ENCODE results near the gene AKAP8.
A peak's percentile ranks its signal among the peaks of the same experiment; 100 is the strongest.
"Not testable (repeated sequence)": the region's sequence is repeated elsewhere in the genome, so short reads cannot be mapped to it uniquely, and the experiment has no call there.

AKAP8 gene

DNA sequence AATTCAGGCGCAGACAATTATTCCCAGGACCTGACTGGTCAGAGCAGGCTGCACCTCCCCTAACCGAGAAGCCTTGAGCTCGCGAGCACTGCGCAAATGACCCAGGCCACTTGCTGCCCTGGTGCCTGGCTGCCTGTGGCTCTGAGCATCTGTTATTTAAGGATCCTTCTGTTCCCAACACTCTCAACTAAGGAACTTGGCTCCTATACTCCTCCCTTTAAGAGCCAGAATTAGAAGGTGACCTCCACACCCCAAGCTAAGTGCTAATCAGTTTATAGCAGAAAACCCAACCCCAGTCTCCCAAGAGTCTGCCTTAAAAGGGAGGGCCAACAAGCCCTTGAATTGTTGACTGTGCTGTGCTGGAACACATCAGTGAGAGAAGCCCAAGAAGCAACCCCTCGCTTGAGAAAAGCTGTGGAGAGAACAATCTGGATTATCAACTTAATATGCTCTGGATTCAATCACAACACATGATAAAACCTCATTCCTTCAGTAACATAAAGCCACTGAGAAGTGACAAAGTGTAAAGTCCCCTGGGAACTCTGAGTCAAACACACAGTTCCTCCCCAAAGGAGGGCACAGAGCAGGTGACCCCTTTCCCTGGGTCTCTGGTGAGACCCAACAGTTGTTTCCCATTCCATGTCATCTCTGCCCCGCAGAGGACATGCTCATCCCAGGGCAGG, 24.7 kb upstream of the AKAP8 start:
- no peak for DNase-seq (ENCODE audit: low read depth)

DNA sequence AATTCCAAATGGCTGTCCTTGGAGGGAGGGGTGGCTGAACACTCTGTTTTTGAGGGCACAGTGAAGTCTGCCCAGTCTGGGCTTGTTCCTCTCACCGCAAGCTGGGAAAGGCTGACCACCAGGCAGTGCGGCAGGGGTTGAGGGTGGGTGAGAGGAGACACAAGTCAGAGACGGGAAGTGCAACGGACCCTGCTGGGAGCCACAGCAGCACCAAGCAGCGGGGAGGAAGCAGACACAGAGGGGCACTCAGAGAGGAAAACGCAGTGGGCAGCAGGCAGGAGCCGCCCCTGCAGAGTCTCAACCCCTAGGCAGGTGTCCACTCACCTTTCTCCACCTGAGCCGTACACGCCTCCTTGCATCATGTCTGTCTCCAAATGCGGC, 23.6 kb upstream of the AKAP8 start:
- DNase-seq (ENCODE audit: low read depth) = no peak

DNA sequence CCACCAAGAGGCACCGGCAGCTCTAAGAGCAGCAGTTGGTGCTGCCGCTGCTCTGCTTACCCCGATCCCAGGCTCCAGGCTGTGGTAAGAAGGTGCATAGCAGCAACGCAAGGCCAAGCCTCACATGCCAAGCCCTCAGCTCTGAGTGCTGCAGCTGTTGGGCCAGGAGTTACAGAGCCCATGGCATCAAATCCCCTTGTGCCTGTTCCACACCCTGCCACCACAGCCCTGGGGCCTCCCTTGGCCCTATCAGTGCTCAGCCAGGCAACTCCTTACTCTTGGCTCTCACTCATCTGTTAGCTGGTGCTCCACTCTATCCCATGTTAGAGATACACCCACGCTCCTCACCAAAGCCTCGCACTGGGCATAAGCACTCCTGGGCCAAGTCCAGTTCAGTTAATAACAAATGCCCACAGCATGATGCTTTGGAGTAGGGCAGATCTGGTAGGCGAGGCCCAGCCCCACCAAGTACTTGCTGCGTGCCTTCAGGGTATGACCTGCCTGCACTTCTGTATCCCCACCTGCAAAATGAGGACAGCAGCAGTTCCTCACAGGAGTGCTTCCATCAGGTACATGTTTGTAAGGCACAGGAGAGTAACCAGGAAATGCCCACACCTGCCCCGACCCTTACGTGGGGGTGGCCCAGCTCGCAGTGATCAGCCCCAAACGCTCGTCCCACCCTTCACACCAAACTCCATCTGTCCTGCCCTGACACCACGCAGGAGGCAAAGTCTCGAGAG, 23.0 kb upstream of the AKAP8 start:
- DNase-seq (ENCODE audit: low read depth) = no peak

DNA sequence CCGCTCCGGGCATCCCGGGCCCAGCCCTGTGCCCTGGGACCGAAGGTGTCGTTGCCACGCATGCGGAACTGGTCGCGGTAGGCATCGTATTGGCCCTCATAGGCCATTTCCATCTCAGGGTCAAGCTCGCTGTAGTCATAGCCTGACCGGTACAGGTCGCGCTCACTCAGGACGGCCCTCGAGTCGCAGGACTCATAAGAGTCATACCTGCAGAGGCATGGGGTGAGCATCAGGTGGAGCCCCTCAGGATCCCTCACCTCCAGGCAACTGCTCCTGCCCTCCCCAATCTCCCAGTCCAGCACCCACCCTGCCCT, 21.8 kb upstream of the AKAP8 start:
- no peak for DNase-seq (ENCODE audit: low read depth)

DNA sequence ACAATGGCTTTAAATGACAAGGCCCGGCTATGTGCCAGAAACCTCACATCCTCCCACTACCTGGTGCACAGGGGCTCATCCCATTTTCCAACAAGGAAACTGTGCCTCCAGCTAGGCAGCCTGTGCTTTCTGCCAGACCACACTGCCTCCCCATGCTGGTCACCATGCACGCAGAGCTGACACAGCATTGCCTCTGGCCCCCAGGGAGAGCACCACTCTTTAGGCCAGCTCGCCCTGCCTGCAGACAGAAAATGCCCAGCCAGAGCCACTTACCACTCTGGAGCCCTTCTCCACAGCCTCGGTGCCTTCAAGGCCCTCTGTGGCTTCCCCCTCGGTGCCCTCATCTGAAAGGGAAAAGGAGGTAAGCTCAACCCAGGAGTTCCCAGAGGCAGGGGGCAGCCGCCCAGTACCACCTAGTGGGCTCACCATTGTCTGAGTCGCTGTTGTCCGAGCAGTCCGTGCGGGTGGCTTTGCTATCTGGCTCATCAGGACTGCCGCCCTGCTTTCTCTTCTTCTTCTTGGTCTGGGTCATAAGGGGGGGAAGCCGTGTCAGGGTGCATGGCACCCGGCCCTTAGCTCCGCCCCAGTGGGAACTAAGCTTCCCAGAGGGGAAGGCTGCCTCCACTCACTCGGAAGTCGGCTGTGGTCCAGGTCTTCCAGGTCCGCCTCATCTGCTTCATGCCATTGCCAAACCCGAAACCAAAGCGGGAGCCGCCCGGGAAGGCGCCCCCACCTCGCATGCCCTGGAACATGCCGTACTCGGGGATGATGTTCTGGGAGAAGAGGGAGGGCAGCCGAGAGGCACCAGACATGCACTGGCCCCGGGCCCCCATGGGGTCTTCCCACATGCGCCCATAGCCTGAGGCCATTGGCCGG, 21.2 kb upstream of the AKAP8 start:
- no peak for DNase-seq (ENCODE audit: low read depth)

DNA sequence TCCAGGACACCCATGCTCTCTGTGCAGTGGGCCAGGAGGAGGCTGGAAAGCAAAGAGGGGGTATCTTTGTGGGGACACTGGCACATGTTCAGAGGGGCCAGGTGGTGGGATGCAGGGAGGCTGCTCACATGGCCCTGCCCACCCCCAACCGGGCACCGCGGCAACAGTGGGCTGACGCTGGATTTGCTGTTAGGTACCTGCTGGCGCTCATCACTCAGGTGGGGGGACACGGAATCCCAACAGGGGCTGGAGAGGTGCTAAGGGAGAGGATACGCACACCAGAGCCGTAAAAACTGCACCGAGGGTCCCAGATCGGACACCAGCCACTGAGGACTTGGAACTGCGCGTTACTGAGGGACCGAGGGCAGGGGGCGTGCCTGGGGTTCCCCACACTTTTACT, 20.0 kb upstream of the AKAP8 start:
- no peak for DNase-seq (ENCODE audit: low read depth)

DNA sequence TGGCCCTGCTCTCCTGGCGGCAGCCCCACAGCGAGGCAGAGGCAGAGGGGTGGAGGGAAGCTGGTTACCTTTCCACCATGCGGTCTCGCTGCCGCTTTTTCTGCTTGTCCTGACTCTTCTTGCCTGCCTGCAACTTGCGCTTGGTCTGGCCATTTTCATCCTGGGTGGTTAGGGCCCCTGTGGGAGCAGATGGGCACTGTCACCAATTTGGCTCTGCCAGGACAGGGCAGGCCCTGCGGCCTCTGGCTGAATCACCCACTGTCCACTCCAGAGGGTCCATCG, 19.6 kb upstream of the AKAP8 start:
- DNase-seq (ENCODE audit: low read depth) = no peak

DNA sequence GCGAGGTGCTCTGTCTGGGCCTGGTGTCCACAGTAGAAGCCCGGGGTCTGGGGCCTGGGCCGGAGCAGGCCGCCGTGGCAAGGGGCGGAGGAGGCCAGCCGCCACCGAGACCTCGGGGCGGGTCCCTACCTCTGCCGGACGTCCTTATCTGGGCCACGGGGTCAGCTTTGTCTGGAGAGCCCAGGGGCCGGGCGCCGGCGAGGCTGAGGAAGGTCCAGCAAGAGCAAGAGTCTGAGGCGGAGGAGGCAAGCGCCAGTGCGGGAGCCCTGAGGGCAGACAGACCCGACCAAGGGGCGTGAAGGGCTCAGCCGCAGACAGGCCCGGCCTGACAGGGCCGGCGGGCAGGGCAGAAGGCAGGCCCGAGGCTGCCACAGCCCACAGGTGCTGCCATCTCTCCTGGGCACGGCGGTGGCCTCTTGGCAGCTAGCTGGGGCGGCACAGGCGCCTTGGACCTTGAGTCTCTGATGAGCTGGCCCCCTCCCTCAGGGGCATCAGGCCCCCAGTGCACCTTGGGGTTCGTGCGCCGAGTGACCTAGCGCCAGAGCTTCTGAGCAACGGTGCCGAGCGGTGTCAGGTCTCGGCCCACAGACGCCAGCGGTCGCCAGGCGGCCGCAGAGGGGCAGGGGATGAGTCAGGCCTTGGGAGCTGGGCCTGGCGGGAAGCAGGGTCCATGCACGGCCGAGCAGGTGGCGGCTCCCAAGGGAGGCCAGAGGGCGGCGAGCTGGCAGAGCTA, 19.1 kb upstream of the AKAP8 start:
- DNase-seq (ENCODE audit: low read depth) = no peak

DNA sequence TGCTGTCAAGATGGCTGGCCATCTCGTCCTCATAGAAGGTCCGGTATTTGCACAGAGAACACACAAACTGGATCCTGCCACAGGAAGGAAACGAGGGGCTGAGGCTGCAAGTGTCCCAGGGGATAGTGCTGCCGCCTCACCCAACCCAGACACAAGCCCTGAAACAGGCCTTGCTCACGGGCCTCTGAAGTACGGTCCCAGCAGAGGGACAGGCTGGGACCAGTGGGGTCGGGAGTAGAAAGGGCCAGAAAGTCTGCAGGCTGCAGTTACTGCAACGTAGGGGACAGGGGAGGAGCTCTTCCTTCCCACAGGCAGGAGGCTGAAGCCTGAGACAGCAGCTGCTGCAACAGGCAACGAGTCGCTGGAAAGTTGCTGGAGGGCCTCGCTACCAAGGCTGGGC, 18.2 kb upstream of the AKAP8 start:
- DNase-seq (ENCODE audit: low read depth) = no peak

DNA sequence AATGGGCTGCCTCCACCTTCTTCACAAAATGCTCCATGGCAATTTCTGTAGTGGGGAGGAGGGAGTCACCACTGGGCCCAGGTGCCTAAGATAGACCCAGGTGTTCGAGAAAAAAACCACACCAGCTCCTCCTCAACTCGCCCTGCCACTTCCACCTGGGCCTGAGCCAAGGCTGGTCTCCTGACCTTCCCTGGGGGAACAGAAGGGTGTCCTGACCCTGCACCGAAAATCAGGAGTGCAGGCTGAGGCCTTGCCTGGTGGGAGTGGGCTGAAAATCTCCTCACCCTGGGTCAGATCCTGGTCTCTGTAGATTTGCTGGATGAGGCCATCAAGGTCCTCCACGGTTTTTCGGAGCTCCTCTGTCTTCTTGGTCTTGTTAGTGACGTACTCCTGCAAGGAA, 17.6 kb upstream of the AKAP8 start:
- no peak for DNase-seq (ENCODE audit: low read depth)

DNA sequence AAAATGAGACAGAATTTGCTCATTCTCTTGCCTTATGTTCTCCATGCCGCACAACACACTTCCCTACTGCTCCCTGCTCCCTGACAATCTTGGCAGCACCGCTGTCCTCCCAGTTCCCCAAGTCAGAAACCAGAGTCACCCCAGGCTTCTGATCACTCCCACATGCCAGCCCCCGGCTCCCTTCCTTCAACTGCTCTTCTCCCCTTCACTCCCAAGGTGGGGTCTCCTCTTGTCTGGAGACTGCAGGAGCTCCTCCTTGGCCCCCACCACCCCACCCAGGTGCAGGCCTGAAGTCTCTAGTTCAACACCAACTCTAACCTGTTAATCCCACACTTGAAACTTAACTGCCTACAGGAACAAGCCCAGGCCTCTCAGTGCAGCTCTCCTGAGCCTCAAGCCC, 16.8 kb upstream of the AKAP8 start:
- DNase-seq (ENCODE audit: low read depth) = no peak

DNA sequence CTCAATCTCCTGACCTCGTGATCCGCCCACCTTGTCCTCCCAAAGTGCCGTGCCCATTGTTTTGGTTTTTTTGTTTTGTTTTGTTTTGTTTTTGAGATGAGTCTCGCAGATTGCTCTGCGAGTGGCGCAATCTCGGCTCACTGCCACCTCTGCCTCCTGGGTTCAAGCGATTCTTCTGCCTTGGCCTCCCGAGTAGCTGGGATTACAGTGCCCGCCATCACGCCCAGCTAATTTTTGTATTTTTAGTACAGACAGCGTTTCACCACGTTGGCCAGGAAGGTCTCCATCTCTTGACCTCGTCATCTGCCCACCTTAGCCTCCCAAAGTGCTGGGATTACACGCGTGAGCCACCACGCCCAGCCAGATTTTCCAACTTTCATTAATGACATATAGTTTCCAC, 15.7 kb upstream of the AKAP8 start:
- DNase-seq (ENCODE audit: low read depth) = not testable (repeated sequence)

DNA sequence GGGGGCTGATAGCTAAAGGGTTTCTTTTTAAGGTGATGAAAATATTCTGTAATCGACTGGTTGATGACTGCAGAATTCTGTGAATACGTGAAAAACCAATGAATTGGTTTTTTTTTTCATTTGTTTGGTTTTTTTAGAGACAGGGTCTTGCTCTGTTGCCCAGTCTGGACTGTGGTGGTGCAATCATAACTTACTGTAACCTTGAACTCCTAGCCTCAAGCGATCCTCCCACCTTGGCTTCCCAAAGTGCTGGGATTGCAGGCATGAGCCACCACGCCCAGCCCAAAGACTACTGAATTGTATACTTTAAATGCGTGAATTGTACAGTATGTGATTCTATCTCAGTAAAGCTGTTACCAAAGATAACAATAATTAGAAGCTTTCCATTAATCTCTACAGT, 14.8 kb upstream of the AKAP8 start:
- DNase-seq (ENCODE audit: low read depth) = no peak

DNA sequence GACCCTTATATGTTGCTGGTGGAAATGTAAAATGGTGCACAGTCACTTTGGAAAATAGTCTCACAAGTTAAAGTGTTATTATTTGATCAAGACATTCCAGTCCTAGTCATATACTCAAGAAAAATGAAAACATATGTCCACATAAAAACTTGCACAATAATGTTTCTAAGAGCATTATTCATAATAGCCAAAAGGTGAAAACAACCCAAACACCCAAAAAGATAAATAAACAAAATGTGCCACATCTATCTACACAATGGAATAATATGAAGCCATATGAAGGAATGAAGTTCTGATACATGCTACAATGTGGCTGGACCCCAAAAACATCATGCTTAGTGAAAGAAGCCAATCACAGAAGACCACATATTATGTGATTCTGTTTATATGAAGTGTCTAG, 14.4 kb upstream of the AKAP8 start:
- DNase-seq (ENCODE audit: low read depth) = no peak

DNA sequence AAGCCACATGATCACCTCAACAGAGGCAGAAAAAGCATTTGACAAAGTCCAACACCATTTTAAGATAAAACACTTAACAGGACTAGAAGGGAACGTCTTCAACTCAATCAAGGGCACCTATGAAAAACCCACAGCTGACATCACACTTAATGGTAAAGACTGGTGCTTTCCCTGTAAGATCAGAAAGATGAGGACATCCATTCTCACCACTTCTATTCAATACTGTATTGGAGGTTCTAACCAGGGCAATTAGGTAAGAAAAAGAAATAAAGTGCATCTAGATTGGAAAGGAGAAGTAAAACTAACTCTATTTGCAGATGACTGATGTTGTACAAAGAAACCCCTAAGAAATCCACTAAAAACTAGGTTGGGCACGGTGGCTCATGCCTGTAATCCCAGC, 11.2 kb upstream of the AKAP8 start:
- DNase-seq (ENCODE audit: low read depth) = no peak

DNA sequence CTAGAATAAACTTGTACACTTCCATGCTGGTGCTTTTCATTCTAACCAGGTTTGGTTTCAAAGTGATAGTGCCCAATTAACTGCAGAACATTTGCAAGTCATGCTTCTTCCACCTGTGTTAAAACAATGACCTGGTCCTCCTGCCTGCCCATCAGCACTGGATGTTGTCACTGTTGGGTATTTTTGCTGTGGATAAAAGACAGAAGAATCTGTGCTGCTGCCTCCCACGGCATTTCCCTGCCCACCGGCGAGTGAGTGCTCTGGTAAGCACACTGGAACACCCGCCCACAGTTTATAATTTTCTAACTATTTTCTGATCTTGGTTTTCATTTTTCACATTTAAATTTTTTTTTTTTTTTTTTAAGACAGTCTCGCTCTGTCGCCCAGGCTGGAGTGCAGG, 2.3 kb upstream of the AKAP8 start:
- DNase-seq (ENCODE audit: low read depth) = no peak

DNA sequence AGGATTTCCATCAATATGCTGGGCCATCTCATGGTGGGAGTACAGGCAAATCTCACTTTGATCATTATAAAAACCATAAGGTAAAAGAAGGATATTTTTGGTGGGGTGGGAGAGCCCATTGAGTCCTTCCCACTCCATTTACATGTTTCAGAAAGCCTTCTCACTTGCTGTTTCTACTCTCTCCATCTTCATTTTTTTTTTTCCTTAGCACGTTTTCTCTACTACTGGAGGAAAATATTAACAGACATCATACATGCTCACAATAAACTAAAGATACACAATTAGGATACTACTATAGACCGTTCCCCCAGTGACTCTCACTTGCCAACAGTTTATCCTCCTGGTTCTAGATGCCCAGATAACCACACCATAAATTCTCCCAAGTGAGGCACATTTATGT, 1.8 kb upstream of the AKAP8 start:
- DNase-seq (ENCODE audit: low read depth) = no peak

DNA sequence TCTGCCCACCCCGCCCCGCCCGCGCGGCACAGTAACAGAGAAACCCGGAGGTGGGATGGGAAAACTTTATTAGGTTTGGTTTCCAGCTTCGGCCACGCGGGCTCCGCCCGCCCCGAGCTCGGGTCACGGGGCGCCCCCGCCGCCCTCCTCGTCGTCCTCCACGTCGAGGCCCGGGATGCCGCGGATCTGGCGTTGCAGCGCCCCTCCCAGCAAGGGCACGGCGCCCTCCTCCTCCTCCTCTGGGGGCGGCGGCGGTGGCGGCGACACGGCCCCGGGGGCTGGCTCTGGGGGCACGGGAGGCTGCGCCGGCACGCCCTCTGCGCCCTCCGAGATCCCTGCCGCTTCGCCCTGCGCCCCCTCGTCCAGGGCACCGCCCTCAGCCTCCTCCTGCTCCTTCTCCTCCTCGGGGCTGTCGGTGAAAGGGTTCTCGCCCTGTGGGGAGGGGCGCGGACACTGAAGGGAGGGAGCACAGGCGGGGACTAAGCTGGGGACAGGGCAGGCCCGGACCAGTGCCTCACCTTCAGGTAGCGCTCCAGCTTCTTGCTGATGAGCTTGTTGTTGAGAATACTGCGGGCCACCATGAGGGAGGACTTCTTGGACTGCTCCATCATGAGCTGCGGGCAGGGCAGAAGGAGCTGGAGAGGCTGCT, 536 bp upstream of the AKAP8 start:
- DNase-seq (ENCODE audit: low read depth) = peak; percentile 51

DNA sequence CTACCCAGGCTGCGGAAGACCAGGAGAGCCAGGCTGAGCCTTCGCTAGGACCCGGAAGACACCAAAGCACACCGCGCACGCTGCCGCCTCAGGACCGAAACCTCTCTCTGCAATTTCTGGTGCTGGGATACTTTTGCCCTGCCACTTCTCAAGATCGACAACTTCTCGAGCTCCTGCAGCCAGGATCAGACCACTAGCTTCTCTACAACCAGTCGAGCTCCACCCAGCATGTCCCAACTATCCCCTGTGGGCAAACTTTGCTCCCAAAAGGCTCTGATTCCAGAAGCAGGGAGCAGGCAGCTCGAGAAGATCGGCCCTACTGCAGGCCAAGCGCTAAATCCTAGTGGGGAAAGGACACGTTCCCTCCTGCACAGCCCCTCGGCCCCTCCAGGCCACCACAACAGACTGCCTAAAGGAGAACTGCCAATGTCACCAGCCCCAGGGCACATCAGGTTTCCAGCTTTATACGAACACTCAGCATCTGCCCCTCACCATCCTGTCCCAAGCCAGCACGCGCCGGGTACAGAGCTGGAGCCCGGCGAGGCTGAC, 979 bp downstream of the AKAP8 start:
- DNase-seq (ENCODE audit: low read depth) = peak; percentile 20

DNA sequence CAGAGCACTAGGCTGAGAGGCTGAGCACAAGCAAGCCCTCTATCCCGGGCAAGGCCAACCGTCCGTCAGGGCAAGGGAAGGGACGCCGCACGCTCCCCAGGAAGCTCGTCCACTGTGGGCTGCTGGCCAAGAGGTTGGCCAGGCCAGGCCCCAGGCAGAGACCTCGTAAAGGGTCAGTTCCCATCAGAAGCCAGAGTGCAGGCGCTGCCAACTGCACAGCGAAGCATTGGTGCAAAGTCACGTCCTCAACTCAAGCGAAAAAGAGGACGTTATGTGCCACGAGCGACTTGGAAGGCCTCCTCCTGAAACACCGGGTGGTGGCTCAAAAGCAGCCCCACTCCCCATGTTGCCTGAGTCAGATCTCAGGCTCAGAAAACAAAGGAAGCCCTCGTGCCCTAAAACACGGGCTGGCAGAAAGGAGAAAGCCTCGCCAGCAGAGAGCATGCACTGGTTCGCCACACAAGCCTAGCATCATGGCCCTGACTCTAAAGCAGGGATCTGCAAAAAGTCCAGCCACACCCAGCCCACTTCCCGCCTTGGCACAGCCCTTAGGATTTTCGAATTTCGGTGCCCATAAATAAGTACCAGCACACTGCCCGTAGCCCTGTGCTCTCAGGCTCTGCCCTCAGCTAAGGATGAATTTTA, 4.7 kb downstream of the AKAP8 start:
- no peak for DNase-seq (ENCODE audit: low read depth)

DNA sequence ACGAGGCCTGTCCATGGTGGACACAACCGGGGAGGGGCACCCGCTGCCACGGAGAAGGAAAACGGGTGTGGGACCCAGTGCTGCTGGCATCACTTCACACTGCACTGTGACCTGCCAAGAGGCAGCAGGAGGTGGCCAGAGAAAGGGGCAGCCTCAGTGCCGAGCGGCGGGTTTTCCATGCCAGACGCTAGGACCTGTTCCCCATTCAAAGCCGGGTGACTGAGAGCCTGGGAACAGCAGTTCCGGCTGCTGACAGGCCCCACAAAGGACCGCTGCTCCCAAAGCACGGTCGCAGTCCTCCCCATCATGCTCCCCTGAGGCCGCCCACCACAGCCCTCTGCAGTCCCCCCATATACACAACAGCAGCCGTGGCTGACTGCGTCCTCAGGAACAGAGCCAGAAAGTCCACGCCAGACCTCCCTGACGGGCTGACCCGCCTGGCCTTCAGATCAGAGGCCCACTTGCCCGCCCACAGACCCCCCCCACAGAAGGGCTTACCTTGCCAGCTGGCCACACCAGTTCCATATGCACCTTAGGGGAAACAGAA, 5.4 kb downstream of the AKAP8 start:
- DNase-seq (ENCODE audit: low read depth) = no peak
